ENCODE results near the gene PARD3.

Gene PARD3

GRCh38 chr10:34184939-34185386 lies 630.1 kb downstream of the PARD3 start:
- H3K27ac ChIP-seq (ENCODE audit: low read length): no peak overlapping the region

GRCh38 chr10:34184397-34184796 lies 630.7 kb downstream of the PARD3 start:
- Histone ChIP-seq H3K9me3 (ENCODE audit: insufficient read depth, low read length, severe bottlenecking) (no peaks in the 10 kb centered on the region), H4K20me1 (ENCODE audit: insufficient read depth, low read length) (no peaks in the 10 kb centered on the region), H3K4me3 (ENCODE audit: low read depth in 1 of 2, low read length in 2 of 2) (no peak overlapping the region), H3K27me3 (ENCODE audit: insufficient read depth, low read length, poor library complexity) (no peaks in the 10 kb centered on the region), H3K4me2 (ENCODE audit: insufficient read depth, low read length) (no peak overlapping the region), H3K27ac (ENCODE audit: low read length) (no peak overlapping the region), H3K36me3 (ENCODE audit: insufficient read depth, low read length) (no peaks in the 10 kb centered on the region), H2AFZ (ENCODE audit: low read depth, low read length) (no peak overlapping the region), H3K4me1 (ENCODE audit: insufficient read depth, low read length) (no peaks in the 10 kb centered on the region), H3K79me2 (ENCODE audit: insufficient read depth, low read length) (no peaks in the 10 kb centered on the region), H3K9ac (ENCODE audit: low read depth, low read length) (no peak overlapping the region)
- TF ChIP-seq EZH2 (IDR thresholded peaks at IDR 0.05; ENCODE audit: borderline replicate concordance, low read depth, low read length, severe bottlenecking): no peak
- TF ChIP-seq, protein P1, sequence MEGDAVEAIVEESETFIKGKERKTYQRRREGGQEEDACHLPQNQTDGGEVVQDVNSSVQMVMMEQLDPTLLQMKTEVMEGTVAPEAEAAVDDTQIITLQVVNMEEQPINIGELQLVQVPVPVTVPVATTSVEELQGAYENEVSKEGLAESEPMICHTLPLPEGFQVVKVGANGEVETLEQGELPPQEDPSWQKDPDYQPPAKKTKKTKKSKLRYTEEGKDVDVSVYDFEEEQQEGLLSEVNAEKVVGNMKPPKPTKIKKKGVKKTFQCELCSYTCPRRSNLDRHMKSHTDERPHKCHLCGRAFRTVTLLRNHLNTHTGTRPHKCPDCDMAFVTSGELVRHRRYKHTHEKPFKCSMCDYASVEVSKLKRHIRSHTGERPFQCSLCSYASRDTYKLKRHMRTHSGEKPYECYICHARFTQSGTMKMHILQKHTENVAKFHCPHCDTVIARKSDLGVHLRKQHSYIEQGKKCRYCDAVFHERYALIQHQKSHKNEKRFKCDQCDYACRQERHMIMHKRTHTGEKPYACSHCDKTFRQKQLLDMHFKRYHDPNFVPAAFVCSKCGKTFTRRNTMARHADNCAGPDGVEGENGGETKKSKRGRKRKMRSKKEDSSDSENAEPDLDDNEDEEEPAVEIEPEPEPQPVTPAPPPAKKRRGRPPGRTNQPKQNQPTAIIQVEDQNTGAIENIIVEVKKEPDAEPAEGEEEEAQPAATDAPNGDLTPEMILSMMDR (IDR thresholded peaks at IDR 0.05; ENCODE audit: borderline replicate concordance, extremely low read depth, low read length, poor library complexity, severe bottlenecking): no peak
- no peak for DNase-seq
- no peak for ATAC-seq (ENCODE audit: insufficient read depth, low read depth)

More at GRCh38 chr10:34184939-34185386, 630.1 kb downstream of the PARD3 start:
- Histone ChIP-seq H3K9me3 (ENCODE audit: insufficient read depth, low read length, severe bottlenecking) (no peaks in the 10 kb centered on the region), H3K4me2 (ENCODE audit: insufficient read depth, low read length) (no peak overlapping the region), H3K27me3 (ENCODE audit: insufficient read depth, low read length, poor library complexity) (no peaks in the 10 kb centered on the region), H4K20me1 (ENCODE audit: insufficient read depth, low read length) (no peaks in the 10 kb centered on the region), H3K36me3 (ENCODE audit: insufficient read depth, low read length) (no peaks in the 10 kb centered on the region), H3K79me2 (ENCODE audit: insufficient read depth, low read length) (no peaks in the 10 kb centered on the region), H2AFZ (ENCODE audit: low read depth, low read length) (no peak overlapping the region), H3K4me1 (ENCODE audit: insufficient read depth, low read length) (no peaks in the 10 kb centered on the region), H3K9ac (ENCODE audit: low read depth, low read length) (no peak overlapping the region), H3K4me3 (ENCODE audit: low read depth in 1 of 2, low read length in 2 of 2) (no peak overlapping the region)
- no peak for TF ChIP-seq EZH2 (IDR thresholded peaks at IDR 0.05; ENCODE audit: borderline replicate concordance, low read depth, low read length, severe bottlenecking)
- TF ChIP-seq, protein P1 (IDR thresholded peaks at IDR 0.05; ENCODE audit: borderline replicate concordance, extremely low read depth, low read length, poor library complexity, severe bottlenecking): no peak
- DNase-seq (no peak), ATAC-seq (ENCODE audit: insufficient read depth, low read depth) (no peak)

DNA sequence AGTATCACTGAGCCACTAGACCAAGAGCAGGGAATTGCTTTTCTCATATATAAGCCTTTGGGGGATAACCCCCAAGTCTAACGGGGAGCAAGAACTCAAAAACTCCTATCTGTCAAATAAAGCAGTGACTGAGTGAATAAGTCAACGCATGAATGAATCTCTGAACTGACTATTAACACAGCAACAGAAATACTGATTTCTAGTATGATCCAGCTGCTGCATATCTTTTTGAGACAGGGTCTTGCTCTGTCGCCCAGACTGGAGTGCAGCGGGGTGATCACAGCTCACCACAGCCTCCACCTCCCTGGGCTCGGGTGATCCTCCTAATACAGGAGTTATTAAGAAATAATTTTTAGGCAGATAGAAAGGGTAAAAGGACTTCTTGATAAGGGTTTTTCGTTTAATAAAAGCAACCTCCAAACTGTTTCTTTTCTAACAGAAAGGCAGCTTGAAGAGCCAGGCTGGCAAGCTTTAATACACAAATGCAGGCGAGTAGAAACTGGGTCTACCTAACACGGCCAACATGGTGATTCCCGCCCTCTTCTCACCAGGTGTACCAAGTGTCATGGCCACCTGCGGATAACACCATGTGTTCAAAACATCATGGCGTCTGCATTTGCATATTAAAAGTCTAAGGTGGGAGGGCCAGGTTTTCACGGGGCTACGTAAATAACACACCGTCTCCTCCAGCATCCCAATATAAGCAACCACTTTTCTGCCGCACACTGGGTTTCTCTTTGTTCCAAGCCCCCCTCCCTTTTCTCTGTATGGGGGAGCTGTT lies 631.9 kb downstream of the PARD3 start:
- Histone ChIP-seq H3K27me3 (ENCODE audit: insufficient read depth, low read length, poor library complexity) (no peaks in the 10 kb centered on the region), H3K79me2 (ENCODE audit: insufficient read depth, low read length) (no peaks in the 10 kb centered on the region), H3K9me3 (ENCODE audit: insufficient read depth, low read length, severe bottlenecking) (no peaks in the 10 kb centered on the region), H3K36me3 (ENCODE audit: insufficient read depth, low read length) (no peaks in the 10 kb centered on the region), H3K9ac (ENCODE audit: low read depth, low read length) (no peak overlapping the region), H3K4me1 (ENCODE audit: insufficient read depth, low read length) (no peaks in the 10 kb centered on the region), H3K4me3 (ENCODE audit: low read depth in 1 of 2, low read length in 2 of 2) (no peak overlapping the region), H3K27ac (ENCODE audit: low read length) (no peak overlapping the region), H2AFZ (ENCODE audit: low read depth, low read length) (no peak overlapping the region), H3K4me2 (ENCODE audit: insufficient read depth, low read length) (no peak overlapping the region), H4K20me1 (ENCODE audit: insufficient read depth, low read length) (no peaks in the 10 kb centered on the region)
- no peak for ATAC-seq (ENCODE audit: insufficient read depth, low read depth)
- DNase-seq: no peak
- TF ChIP-seq, protein P1 (IDR thresholded peaks at IDR 0.05; ENCODE audit: borderline replicate concordance, extremely low read depth, low read length, poor library complexity, severe bottlenecking): no peak
- no peak for TF ChIP-seq EZH2 (IDR thresholded peaks at IDR 0.05; ENCODE audit: borderline replicate concordance, low read depth, low read length, severe bottlenecking)
